OCI-LY1 (cell line): ENCODE measurements around the gene HPCAL1.

Experiments used
- CTCF ChIP-seq: fragments of 200-600 bp; sonication (generic), shearing (Covaris generic); IDR thresholded peaks from 2 replicates; pipeline ENCODE4 v1.5.1; 2017; ENCODE audit warnings: mild to moderate bottlenecking, antibody characterized with exemption, low read length, moderate library complexity, mixed read lengths
- EZH2 ChIP-seq: fragments of 200-600 bp; sonication (generic), shearing (Covaris generic); IDR thresholded peaks from 2 replicates; pipeline ENCODE4 v1.8.0; 2017; ENCODE audit warnings: borderline replicate concordance, mixed run types, mild to moderate bottlenecking, antibody characterized with exemption, low read length, moderate library complexity, mixed read lengths

GRCh38 chr2:10370390-10370789 is 67.7 kb downstream of the HPCAL1 start:
- no peak for TF ChIP-seq CTCF
- no peak for TF ChIP-seq EZH2
